Esophagus muscularis mucosa (tissue), 4 donors: ENCODE measurements around the gene CYB5A.

Experiments
- CTCF ChIP-seq, 3 experiments: fragments of 200-600 bp in 2 of 3; fragments of 450-650 bp in 1 of 3; sonication (generic) in 2 of 3; IDR thresholded peaks; one replicate each; pipeline ENCODE4 v1.5.1; 2017 to 2019; ENCODE audit warnings: antibody characterized with exemption in 3 of 3, mild to moderate bottlenecking in 2 of 3, moderate library complexity in 1 of 3
- EP300 ChIP-seq: sonication (generic); formaldehyde crosslinking; IDR thresholded peaks from one replicate; pipeline ENCODE4 v1.6.1; 2017; ENCODE audit warnings: antibody characterized with exemption
- POLR2A ChIP-seq: fragments of 450-650 bp; IDR thresholded peaks from one replicate; pipeline ENCODE4 v1.6.1; 2017; ENCODE audit warnings: antibody characterized with exemption, moderate library complexity, mild to moderate bottlenecking, low read depth

GRCh38 chr18:74226156-74226555 lies 65.6 kb downstream of the CYB5A start:
- TF ChIP-seq CTCF (IDR thresholded peaks at IDR 0.05) (no peak), POLR2A (no peak), EP300 (no peak)
